ENCODE data around the gene PSMB11. TPM values are rescaled to one million over a fixed set of nuclear protein-coding genes. Genes with fewer than 3 reads are reported as not detected.

The PSMB11 gene
- total RNA-seq, 1 experiment from 2014 or later: not detected

- TF ChIP-seq, protein P1, sequence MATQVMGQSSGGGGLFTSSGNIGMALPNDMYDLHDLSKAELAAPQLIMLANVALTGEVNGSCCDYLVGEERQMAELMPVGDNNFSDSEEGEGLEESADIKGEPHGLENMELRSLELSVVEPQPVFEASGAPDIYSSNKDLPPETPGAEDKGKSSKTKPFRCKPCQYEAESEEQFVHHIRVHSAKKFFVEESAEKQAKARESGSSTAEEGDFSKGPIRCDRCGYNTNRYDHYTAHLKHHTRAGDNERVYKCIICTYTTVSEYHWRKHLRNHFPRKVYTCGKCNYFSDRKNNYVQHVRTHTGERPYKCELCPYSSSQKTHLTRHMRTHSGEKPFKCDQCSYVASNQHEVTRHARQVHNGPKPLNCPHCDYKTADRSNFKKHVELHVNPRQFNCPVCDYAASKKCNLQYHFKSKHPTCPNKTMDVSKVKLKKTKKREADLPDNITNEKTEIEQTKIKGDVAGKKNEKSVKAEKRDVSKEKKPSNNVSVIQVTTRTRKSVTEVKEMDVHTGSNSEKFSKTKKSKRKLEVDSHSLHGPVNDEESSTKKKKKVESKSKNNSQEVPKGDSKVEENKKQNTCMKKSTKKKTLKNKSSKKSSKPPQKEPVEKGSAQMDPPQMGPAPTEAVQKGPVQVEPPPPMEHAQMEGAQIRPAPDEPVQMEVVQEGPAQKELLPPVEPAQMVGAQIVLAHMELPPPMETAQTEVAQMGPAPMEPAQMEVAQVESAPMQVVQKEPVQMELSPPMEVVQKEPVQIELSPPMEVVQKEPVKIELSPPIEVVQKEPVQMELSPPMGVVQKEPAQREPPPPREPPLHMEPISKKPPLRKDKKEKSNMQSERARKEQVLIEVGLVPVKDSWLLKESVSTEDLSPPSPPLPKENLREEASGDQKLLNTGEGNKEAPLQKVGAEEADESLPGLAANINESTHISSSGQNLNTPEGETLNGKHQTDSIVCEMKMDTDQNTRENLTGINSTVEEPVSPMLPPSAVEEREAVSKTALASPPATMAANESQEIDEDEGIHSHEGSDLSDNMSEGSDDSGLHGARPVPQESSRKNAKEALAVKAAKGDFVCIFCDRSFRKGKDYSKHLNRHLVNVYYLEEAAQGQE (IDR thresholded peaks at IDR 0.05; ENCODE audit: low read depth): no peak
- no peak for TF ChIP-seq JUND (IDR thresholded peaks at IDR 0.05)
- no peak for TF ChIP-seq POLR2AphosphoS5 (IDR thresholded peaks at IDR 0.05; ENCODE audit: low read depth, low read length)
- no peak for TF ChIP-seq YY1 (IDR thresholded peaks at IDR 0.05; ENCODE audit: extremely low read depth, insufficient replicate concordance, low read depth, low read length)
- no peak for TF ChIP-seq SRF (IDR thresholded peaks at IDR 0.05; ENCODE audit: low read depth)
- TF ChIP-seq CEBPB (IDR thresholded peaks at IDR 0.05; ENCODE audit: low read depth): no peak
- TF ChIP-seq EZH2phosphoT487 (IDR thresholded peaks at IDR 0.05; ENCODE audit: borderline replicate concordance): no peak
- TF ChIP-seq ATF3 (IDR thresholded peaks at IDR 0.05): no peak
These were observed 13.7 kb downstream of the PSMB11 start (continued) for GRCh38 chr14:23055621-23056144.
